Posterior cingulate gyrus (tissue), 11 donors: Measurements from ENCODE around the gene PLLP.

Experiments used
- DNase-seq, 10 donors: peaks; one replicate each; pipeline versions ENCODE4 v3.0.0 to v3.0.0-alpha.2; 2020 to 2021; ENCODE audit warnings: mixed read lengths in 3 of 10
- intact Hi-C: fragments of 100-400 bp; cut with DNase I; formaldehyde crosslinking; loops from one replicate; pipeline ENCODE4 v1.15.1; 2023

Gene PLLP

GRCh38 chr16:57233944-57234706 lies 50.3 kb downstream of the PLLP start:
- no peak for DNase-seq
- intact Hi-C loops = no loop called here

GRCh38 chr16:57231821-57232350 lies 52.6 kb downstream of the PLLP start:
- intact Hi-C loops = no loop called here
- no peak for DNase-seq

GRCh38 chr16:57229079-57229478 lies 55.4 kb downstream of the PLLP start:
- DNase-seq = no peak
- intact Hi-C loops = no loop called here

DNA sequence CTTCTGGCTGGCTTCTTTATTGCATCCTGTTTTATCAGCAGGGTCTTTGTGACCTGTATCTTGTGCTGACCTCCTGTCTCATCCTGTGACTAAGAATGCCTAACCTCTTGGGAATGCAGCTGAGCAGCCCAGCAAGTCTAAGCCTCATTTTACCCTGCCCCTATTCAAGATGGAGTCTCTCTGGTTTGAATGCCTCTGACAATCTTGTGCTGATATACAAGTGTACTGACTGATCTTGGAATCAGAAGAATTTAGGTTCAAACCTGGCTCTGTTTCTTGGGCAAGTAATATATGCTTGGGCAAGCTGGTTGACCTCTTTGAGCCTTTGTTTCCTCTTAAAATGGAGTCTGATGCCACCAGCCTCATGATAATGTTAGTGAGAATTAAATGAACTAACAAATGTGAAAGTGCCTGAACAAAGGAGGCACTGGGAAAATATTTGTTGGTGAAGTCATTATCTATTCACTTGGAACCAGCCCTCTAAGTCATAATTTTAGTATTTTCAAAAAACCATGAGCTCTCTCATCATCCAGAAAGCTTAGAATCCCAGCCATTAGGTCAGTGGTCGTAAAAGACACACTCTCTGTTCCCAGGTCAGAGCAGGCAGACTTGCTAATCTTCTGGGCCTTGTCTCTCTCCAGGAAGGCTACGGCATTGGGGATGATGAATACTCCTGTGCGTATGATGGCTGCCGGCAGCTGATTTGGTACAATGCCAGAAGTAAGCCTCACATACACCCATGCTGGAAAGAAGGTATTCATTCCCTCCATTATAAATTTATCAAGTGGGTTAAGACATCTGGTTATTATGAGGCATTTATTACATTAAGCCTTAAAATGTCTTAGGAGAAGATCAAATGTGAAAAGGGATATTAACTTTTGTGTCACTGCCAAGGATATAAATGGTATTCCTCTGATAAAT lies 57.5 kb downstream of the PLLP start:
- intact Hi-C loops = no loop called here
- no peak for DNase-seq

- DNase-seq = no peak
- intact Hi-C loops = no loop called here
These were observed 58.5 kb downstream of the PLLP start for GRCh38 chr16:57225978-57226377.

DNA sequence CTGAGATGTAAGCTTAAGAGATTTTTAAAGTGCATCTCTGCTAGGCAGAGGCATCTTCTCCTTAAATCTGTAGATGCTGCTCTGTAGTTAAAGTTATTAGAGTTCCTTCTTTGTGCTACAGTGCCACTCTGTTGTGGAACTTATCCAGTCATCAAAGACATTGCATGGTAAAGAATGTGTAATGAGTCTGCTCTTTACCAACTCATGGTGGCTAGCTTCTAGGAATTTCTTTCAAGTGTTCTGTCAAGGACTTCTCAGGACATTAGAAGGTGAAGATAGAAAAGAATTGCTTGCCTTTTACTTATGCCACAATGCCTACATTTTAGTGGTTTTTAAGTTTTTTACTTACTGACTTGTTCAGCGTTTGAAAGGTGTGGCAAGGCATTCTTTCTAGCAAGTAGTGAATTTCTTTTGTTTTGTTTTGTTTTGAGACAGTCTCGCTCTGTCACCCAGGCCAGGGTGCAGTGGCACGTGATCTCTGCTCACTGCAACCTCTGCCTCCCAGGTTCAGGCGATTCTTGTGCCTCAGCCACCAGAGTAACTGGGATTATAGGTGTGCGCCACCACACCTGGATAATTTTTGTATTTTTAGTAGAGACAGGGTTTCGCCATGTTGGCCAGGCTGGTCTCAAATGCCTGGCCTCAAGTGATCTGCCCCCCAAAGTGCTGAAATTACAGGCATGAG lies 59.7 kb downstream of the PLLP start:
- intact Hi-C loops = no loop called here

GRCh38 chr16:57223057-57223456 lies 61.4 kb downstream of the PLLP start:
- no peak for DNase-seq
- intact Hi-C loops = no loop called here

More for the DNA sequence above, 59.7 kb downstream of the PLLP start:
- DNase-seq = no peak

DNA sequence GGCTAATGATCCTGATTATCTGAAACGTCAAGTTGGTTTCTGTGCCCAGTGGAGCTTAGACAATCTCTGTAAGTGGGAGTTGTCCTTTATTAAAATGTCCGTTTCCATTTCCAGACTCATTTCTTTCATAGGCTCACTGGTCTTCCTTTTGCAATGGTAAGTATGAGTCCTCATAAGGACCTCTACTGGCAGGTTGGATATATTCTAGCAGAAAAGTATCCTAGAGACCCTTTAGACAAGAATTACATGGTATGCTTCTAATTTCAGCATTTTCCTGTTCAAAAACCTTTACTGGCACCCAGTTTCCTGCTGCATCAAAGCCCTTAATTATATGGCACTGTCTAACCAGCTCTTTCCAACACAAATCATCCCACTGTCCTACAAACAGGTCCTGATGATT lies 67.5 kb downstream of the PLLP start:
- intact Hi-C loops = no loop called here
- no peak for DNase-seq

GRCh38 chr16:57213462-57213861 lies 71.0 kb downstream of the PLLP start:
- no peak for DNase-seq
- intact Hi-C loops = no loop called here

DNA sequence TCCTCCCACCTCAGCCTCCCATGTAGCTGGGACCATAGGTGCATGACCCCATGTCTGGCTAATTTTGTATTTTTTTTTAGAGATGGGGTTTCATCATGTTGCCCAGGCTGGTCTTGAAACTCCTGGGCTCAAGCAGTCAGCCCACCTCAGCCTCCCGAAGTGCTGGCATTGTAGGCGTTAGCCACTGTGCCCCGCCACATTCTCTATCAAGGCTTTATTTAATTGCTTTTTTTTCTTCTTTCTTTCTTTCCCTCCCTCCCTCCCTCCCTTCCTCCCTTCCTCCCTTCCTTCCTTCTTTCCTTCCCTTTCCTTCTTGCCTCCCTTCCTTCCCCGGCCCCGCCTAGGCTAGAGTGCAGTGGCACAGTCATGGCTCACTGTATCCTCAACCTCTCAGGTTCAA lies 74.7 kb downstream of the PLLP start:
- intact Hi-C loops = no loop called here
- no peak for DNase-seq

GRCh38 chr16:57208926-57209325 lies 75.5 kb downstream of the PLLP start:
- intact Hi-C loops = no loop called here
- no peak for DNase-seq
